Right lobe of liver (tissue), 4 donors: ENCODE results near the gene NLGN1.

Experiments
- POLR2A ChIP-seq: fragments of 450-650 bp; IDR thresholded peaks from one replicate; pipeline ENCODE4 v1.6.1; 2017; ENCODE audit warnings: antibody characterized with exemption, mild to moderate bottlenecking
- TF ChIP-seq, protein P1 (sequence below), 4 donors: fragments of 200-600 bp in 3 of 4; fragments of 450-650 bp in 1 of 4; IDR thresholded peaks; one replicate each; pipeline versions ENCODE4 v1.5.1 to v1.8.0; 2016 to 2022; ENCODE audit warnings: antibody characterized with exemption in 4 of 4, mild to moderate bottlenecking in 2 of 4
- donor health status: DM: no; HTN: no; CAD: no.
- donor health status: DM: no; HTN: no; CAD: no.
- donor health status: DM: no; HTN: yes; CAD: no.

- TF ChIP-seq, protein P1, sequence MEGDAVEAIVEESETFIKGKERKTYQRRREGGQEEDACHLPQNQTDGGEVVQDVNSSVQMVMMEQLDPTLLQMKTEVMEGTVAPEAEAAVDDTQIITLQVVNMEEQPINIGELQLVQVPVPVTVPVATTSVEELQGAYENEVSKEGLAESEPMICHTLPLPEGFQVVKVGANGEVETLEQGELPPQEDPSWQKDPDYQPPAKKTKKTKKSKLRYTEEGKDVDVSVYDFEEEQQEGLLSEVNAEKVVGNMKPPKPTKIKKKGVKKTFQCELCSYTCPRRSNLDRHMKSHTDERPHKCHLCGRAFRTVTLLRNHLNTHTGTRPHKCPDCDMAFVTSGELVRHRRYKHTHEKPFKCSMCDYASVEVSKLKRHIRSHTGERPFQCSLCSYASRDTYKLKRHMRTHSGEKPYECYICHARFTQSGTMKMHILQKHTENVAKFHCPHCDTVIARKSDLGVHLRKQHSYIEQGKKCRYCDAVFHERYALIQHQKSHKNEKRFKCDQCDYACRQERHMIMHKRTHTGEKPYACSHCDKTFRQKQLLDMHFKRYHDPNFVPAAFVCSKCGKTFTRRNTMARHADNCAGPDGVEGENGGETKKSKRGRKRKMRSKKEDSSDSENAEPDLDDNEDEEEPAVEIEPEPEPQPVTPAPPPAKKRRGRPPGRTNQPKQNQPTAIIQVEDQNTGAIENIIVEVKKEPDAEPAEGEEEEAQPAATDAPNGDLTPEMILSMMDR (IDR thresholded peaks at IDR 0.05): no peak
- TF ChIP-seq POLR2A: no peak
Observed at GRCh38 chr3:173681188-173681678, 283.7 kb downstream of the NLGN1 start.
